Stimulated activated CD8-positive, alpha-beta memory T cell treated with anti-CD3 and anti-CD28 coated beads, Interleukin-7, amount 100 ng/mL, for 24 hours (primary cell): Measurements from ENCODE around the gene HSD11B2.
"Not testable (repeated sequence)": the region's sequence is repeated elsewhere in the genome, so short reads cannot be mapped to it uniquely, and the experiment has no call there.

ENCODE experiments used
- DNase-seq: peaks from one replicate; pipeline ENCODE4 v3.0.0-alpha.2; 2020; ENCODE audit warnings: low read depth

HSD11B2 gene

DNA sequence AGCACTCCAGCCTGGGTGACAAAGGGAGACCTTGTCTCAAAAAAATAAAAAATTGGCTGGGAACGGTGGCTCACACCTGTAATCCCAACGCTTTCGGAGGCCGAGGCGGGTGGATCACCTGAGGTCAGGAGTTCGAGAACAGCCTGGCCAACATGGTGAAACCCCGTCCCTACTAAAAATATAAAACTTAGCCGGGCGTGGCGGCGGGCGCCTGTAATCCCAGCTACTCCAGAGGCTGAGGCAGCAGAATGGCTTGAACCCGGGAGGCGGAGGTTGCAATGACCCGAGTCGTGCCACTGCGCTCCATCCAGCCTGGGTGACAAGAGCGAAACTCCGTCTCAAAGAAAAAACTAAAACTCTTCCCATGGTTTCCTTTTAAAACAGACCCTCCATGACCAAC lies 15.5 kb upstream of the HSD11B2 start:
- not testable (repeated sequence) for DNase-seq

GRCh38 chr16:67415872-67416793 lies 14.8 kb upstream of the HSD11B2 start, which contains the start of gene ZDHHC1:
ZDHHC1 (minus strand) TSS chr16:67416477; CDS start chr16:67407775, 8,702 bp downstream.
- no peak for DNase-seq

- no peak for DNase-seq
Observed at GRCh38 chr16:67417333-67418061, 13.4 kb upstream of the HSD11B2 start.

GRCh38 chr16:67419502-67419901 lies 11.4 kb upstream of the HSD11B2 start:
- no peak for DNase-seq

- no peak for DNase-seq
Observed at GRCh38 chr16:67419931-67420330, 11.0 kb upstream of the HSD11B2 start.

GRCh38 chr16:67421030-67421429 lies 9.9 kb upstream of the HSD11B2 start:
- no peak for DNase-seq

GRCh38 chr16:67423015-67423414 lies 7.9 kb upstream of the HSD11B2 start:
- no peak for DNase-seq

GRCh38 chr16:67423611-67424260 lies 7.2 kb upstream of the HSD11B2 start:
- no peak for DNase-seq

DNA sequence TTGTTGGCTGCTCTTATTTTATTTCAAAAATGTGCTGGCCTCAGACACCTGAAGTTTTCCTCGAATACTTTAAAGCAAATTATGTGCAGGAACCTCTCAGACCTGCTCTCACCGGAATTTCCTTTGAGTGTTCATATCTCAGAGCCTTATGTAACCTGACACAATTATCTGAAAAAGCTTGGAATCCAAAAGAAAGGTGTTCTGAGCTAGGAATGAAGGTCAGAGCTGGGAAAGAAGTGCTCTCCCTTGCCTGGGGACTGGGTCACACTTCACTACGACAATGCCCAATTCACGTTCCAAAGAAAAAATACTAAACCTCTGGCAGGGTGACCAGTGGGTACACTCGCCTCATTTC lies 6.7 kb upstream of the HSD11B2 start:
- no peak for DNase-seq

DNA sequence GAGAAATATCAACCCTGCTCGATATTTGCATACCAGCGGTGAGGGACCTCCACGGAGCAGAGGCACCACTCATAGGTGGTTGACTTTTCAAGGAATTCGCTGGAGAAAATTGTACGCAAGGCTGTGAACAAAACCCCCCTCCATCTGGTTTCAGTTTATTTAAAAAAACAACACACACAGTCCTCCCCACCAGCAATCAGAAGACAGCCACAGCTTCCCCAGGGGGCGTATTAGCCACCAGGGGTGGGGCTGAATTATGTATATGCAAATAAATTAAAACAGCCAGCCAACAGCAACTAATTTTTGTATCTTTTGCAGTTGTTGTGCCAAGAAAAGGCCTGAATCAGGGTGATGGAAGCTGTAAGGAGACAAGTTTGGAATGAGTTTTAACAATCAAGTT lies 5.9 kb upstream of the HSD11B2 start:
- DNase-seq: no peak

DNA sequence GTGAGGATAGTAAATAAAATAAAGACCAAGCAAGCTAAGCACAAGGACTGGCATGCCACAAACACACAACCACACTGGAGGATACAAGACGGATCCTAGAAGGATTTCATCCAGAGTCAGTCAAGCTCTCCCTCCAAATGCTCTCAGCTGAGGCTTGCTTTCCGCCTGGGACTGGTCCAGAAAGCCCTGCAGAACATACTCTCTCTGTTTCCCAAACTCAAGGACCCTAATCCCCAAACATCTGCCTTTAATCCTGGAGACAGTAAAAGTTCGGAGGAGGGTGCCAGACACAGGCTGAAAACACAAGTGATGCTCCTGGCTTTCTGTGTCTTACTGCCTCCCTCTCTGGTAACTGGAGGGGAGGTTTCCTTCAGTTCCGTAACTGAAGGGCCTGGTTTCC lies 5.3 kb upstream of the HSD11B2 start:
- no peak for DNase-seq

- no peak for DNase-seq
Observed at GRCh38 chr16:67426022-67426421, 4.9 kb upstream of the HSD11B2 start.

GRCh38 chr16:67426950-67427349 lies 4.0 kb upstream of the HSD11B2 start:
- no peak for DNase-seq

DNA sequence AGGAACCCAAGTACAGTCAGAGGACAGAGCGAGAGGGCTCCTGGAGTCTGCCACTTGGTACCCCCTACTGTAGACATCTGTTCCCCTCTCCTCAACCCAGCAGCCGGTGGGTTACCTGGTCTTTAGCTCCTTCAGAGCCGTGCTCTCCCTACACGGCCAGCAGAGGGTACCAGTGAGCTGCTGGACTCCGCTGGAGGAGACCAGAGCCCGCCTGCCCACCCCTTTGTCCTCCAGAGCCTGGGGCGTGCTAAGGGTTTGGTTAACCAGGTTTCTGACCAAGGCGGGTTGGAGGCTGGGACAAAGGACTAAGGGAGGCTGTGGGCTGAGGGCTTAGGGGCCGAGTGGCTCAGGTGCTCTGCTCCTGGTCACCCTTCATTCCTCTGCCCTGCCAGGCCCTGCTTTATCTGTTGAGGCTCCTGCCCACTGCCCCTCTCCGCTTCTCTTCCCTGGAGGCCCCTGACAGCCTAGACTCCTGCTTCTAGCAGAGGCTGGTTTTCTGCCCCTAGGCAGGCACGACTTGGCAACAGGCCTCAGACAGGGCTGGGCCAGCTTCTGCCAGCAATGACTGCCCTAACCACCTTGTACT lies 2.7 kb upstream of the HSD11B2 start:
- peak; percentile 27 for DNase-seq

DNA sequence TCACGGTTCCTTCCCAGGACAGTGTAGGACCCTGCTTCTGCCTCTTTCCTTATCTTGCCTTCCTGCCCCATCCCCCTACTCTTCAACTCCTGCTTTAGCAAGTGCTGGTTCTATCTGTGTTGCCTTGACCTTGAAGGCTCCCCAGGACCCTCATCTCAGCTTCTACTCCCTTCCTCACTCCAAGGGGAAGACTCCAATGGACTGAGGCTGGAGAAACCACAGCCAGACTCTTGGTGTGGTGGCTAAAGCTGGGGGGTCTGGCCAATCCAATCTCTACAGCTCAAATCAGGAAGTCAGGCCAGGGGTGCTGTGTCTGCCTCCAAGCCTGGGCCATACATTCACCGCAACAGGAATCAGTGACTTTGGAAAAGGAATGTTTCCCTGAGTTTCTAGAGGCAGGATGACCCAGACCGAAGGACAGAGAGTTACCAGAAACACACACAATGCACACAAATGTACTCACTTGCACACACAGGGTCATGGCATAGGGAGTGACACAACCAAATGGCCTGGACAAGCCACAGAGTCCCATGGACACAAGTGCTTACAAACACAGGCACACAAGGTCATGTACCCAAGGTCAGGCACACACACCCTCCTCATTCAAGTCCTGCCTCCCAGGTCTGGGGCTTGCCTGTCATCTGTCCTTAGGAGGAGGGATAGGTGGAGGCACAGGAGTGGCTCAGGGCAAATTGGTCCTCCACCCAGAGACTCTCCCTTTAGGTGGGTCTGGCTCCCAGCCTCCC lies 1.7 kb upstream of the HSD11B2 start:
- no peak for DNase-seq

DNA sequence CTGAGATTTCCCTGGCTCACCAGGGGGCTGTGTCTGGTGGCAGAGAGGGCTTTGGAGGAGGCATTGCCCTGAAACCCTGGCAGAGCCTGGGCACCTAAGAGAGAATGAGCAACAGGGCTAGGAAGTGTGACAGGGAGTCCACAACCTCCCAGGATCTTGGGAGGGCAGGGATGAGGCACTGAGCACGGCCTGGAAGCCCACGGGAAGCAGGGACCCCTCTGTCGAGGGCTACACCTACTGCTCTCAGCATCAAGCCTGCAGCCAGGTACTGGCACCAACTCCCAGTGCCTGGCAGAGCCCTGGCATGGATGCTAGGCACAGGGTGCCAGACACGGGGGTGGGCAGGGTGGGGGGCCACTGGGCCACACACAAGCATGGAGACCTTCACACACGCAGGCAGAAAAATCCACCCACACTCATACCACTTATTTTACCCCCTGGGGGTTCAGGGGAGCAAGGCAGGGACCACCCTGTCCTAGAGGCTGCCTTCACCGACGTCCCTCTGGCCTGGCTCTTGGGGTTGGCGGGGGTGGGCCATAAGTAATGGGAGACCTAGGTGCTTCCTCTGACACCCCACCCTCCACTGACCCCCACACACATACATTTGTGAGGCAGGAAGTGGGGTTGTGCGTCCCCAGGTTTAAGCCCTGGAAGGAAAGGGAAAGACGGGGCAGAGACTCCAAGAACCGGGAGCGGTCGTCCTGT lies 970 bp upstream of the HSD11B2 start:
- no peak for DNase-seq

DNA sequence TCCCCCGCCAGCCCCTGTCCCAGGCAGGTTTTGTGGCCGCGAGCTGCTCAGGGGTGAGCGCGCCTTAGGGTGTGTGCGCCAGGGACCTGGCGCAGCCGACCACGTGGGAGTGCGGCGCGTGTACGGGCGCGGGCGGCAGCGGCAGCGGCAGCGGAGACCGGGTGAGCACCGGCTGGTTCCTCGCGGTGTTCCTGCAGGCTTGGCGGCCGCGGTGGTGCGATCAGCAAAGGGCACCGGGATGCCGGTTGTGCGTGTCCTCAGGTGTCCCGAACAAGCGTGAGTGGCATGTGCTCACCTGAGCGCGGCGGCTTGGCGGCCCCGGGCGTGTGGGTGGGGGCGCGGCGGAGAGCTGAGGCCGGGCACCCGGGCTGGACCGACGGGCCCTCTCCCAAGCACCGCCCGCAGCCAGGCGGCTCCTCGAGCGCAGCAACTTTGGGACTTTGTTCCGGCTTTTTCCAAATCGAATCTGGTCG lies 381 bp upstream of the HSD11B2 start:
- no peak for DNase-seq

GRCh38 chr16:67431775-67432505 lies 1.0 kb downstream of the HSD11B2 start:
- no peak for DNase-seq

GRCh38 chr16:67432506-67432890 lies 1.6 kb downstream of the HSD11B2 start:
- no peak for DNase-seq

DNA sequence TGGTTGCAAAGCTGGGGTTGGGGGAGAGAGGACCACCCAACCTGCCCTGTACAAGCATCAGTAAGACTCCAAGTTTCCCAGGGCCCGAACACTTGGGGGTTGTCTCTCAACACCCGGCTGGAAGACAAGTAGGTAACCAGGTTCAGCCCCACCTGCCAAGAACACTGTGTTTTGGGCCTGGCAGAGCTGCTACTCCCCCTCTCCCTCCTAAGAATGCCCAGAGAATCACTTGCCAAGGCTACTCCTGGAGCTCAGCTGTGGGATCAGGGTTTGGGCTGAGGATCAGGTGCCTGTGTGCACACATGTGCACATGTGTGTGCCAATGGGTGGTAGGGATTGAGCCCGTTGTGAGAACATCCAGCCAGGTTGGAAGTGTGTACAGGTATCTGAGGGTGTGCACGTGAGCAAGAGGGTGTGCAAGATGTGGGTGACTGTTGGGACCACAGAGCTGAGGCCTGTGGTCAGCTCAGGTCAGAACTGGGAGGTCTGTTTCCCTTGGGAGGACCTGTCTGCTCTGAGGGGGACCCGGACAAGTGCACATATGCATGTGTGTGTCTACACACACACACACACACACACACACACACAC lies 2.3 kb downstream of the HSD11B2 start:
- no peak for DNase-seq
